Measurements from ENCODE around the gene RANBP1.

RANBP1 gene

DNA sequence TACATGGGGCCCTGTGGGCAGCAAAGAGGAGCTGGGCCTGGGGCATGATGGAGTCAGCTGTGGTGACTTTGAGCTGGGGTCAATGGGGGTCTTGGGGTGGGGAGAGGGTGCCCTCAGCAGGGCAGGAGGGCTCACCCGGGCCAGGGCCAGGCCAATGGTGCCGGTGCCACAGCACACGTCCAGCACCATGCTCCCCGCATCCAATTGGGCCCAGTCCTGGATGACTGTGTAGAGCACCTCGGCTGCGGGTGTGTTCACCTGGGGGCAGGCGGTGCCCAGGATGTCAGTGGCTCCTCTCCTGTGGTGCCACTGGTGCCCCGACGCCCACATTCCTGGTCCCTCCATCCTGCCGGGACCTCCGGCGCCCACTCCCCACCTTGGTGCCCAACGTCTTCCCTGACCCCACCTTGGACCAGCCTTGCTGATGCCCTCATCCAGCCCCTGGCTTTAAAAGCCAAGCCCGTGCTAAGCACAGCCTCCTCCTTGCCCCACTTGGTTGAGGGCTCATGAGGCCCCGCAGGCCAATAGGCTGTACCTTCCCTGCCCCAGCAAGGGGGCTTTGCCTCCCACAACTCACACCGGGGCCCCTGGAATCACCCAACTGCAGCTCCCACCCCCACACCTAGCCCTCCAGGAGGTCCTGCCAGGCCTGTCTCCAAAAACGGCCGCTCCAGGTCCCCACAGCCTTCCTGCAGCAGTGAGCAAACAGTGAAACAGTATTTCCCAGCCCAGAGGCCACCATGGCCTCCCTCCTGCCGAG, 2.2 kb upstream of the RANBP1 start:
- Histone ChIP-seq H3K36me3 (ENCODE audit: control insufficient read depth, insufficient read depth, low read length) (no peaks in the 10 kb centered on the region), H3K27ac (no peak overlapping the region), H3K9me3 (ENCODE audit: control insufficient read depth, low read length) (no peaks in the 10 kb centered on the region), H3K4me1 (no peaks in the 10 kb centered on the region), H3K27me3 (ENCODE audit: control insufficient read depth, insufficient read depth, low read length) (no peaks in the 10 kb centered on the region), H3K79me2 (peaks cover 2% of the 10 kb centered on the region), H2AFZ (no peak overlapping the region), H3K4me2 (ENCODE audit: low read length) (no peak overlapping the region), H3K4me3 (ENCODE audit: low read depth, low read length) (no peak overlapping the region), H3K9ac (no peak overlapping the region)
- TF ChIP-seq, protein P1, sequence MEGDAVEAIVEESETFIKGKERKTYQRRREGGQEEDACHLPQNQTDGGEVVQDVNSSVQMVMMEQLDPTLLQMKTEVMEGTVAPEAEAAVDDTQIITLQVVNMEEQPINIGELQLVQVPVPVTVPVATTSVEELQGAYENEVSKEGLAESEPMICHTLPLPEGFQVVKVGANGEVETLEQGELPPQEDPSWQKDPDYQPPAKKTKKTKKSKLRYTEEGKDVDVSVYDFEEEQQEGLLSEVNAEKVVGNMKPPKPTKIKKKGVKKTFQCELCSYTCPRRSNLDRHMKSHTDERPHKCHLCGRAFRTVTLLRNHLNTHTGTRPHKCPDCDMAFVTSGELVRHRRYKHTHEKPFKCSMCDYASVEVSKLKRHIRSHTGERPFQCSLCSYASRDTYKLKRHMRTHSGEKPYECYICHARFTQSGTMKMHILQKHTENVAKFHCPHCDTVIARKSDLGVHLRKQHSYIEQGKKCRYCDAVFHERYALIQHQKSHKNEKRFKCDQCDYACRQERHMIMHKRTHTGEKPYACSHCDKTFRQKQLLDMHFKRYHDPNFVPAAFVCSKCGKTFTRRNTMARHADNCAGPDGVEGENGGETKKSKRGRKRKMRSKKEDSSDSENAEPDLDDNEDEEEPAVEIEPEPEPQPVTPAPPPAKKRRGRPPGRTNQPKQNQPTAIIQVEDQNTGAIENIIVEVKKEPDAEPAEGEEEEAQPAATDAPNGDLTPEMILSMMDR (IDR thresholded peaks at IDR 0.05), result no peak

DNA sequence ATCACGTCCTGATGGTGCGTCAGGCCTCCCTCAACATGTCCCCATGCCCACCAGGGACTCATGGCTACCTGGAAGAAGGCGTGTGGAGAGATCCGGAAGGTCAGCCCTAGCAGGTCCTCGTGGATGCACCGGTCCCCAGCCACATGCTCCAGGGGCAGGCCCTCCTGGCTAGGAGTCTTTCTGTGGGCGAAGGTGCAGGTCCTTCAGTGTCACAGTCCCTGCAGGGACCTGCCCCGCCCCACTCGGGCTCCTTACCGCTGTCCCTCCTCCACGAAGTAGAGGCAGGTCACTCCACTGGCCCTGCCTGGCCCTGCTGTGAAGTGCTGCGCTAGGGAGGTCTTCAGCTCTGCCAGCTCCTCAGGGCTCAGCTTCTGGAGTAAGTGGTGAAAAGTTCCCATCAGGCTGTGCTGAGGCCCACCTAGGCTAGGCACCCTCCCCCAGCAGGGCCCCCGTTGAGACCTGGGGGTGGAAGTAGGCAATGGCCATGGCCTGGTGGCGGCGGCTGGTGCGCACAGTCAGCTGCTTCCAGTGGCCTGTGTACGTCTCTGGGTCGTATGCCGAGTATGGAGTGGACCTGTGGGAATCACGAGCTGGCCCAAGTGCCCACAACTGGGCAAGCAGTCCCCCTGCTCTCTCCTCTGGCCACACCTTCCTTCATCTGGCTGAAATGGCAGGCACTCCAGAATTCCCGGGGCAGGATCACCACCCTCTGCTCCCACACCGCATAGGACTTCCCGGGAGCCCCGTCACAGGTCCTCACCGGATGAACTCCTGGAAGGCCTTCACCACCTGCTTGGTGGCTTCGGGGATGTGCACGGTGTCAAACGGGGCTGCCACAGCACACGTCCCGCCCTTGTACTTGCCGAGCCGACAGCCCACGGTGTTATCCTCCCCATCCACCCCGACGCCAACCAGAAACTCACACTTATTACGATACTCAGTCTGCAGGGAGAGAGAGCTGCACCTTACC, 1.1 kb upstream of the RANBP1 start:
- Histone ChIP-seq H2AFZ (no peak overlapping the region), H3K4me3 (ENCODE audit: low read depth, low read length) (no peak overlapping the region), H3K27ac (no peak overlapping the region), H3K4me2 (ENCODE audit: low read length) (no peak overlapping the region), H3K27me3 (ENCODE audit: control insufficient read depth, insufficient read depth, low read length) (no peaks in the 10 kb centered on the region), H3K36me3 (ENCODE audit: control insufficient read depth, insufficient read depth, low read length) (no peaks in the 10 kb centered on the region), H3K9ac (no peak overlapping the region), H3K79me2 (peaks cover 2% of the 10 kb centered on the region), H3K9me3 (ENCODE audit: control insufficient read depth, low read length) (no peaks in the 10 kb centered on the region), H3K4me1 (no peaks in the 10 kb centered on the region)
- TF ChIP-seq, protein P1 (IDR thresholded peaks at IDR 0.05), result no peak

DNA sequence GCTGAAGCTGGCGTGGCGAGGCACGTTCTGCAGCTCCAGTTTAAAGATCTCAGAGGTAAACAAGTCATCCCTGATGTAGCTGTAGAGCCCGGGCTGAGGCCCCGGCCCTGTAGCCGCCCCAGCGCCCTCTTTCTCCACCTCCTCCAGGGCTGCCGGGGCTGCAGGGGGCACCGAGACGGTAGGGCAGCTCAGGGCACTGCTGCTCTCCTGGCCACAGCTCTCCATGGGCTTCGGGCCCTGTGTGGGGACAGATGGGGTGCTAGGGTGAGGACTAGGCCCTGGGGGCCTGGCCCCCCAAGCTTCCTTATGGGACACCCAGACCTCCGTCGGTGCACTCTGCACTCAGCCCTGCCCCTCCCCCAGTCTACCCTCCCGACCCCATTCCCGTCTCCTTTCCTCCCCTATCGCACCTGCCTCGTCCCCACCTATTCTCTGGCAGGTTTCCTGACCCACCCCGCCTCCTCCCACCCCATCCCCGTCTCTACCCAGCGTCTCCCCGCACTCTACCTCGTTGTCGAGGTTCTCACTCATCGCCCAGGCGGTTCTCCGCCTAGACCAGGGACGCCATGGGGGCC, 559 bp downstream of the RANBP1 start:
- H3K36me3 ChIP-seq (ENCODE audit: control insufficient read depth, insufficient read depth, low read length), result no peaks in the 10 kb centered on the region
- H3K27me3 ChIP-seq (ENCODE audit: control insufficient read depth, insufficient read depth, low read length), result no peaks in the 10 kb centered on the region
- H3K4me3 ChIP-seq (ENCODE audit: low read depth, low read length), result peak overlapping the region; percentile 61
- peaks cover 2% of the 10 kb centered on the region for H3K79me2 ChIP-seq
- peak overlapping the region; percentile 63 for H3K4me2 ChIP-seq (ENCODE audit: low read length)
- H2AFZ ChIP-seq, result peak overlapping the region; percentile 80
- H3K9me3 ChIP-seq (ENCODE audit: control insufficient read depth, low read length), result no peaks in the 10 kb centered on the region
- no peak overlapping the region for H3K9ac ChIP-seq
- TF ChIP-seq, protein P1 (IDR thresholded peaks at IDR 0.05), result no peak
- H3K27ac ChIP-seq, result peak overlapping the region; percentile 71
- no peaks in the 10 kb centered on the region for H3K4me1 ChIP-seq

DNA sequence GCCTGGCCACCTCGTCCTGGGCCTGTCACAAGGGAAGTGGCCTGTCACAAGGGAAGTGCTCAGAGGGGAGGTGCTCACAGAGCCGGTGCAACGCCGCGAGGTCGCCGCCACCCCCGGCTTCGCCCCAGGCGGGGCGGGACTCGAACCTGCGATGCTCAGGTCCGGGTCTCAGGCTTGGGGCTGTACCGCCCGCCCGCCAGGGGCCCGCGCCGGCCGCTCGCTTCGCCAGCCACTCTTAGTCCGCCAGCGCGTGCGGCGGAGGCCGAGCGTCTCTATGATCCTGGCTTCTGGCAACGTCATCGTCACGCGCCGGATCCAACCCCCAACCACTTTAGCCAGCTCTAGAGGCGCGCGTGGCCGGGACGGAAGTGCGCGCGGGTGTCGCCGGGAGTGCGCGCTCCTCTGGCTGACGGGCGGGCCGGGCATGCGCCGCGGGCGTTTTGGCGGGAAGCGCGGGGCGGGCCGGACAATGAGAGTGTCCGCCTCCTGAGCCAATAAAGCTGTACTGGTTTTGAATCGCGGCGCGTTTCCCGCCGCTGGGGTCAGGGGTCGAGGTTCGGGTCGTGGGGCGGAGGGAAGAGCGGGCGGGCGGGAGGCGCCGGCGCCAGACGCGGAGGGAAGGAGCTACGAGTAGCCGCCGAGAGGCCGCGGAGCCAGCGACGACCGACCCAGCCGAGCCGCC, 1.2 kb downstream of the RANBP1 start, which contains the start of gene TRMT2A:
TRMT2A (minus strand) TSS at position 276 of the 682 bp plus-strand sequence. CDS start 320 bp downstream, outside the sequence.
- Histone ChIP-seq H3K27me3 (ENCODE audit: control insufficient read depth, insufficient read depth, low read length) (no peaks in the 10 kb centered on the region), H3K4me2 (ENCODE audit: low read length) (peak within 1 kb of the TSS; percentile 83), H3K4me3 (ENCODE audit: low read depth, low read length) (peak within 1 kb of the TSS; percentile 61), H3K79me2 (peaks cover 2% of the 10 kb centered on the region), H3K9me3 (ENCODE audit: control insufficient read depth, low read length) (no peaks in the 10 kb centered on the region), H2AFZ (peak within 1 kb of the TSS; percentile 80), H3K4me1 (no peaks in the 10 kb centered on the region), H3K36me3 (ENCODE audit: control insufficient read depth, insufficient read depth, low read length) (no peaks in the 10 kb centered on the region), H3K27ac (peak within 1 kb of the TSS; percentile 71), H3K9ac (peak within 1 kb of the TSS; percentile 46)
- TF ChIP-seq, protein P1 (IDR thresholded peaks at IDR 0.05), result peak; percentile 7

Measured in parathyroid adenoma (tissue), 2 donors.